OCI-LY1 (cell line): ENCODE results near the gene EBPL.

Experiments used
- H2AFZ ChIP-seq: fragments of 200-600 bp; sonication (generic), shearing (Covaris generic); 2 replicates; pipeline ENCODE4 v1.6.0; 2014; ENCODE audit warnings: antibody characterized with exemption, mild to moderate bottlenecking, low read length
- H3F3A ChIP-seq: fragments of 200-600 bp; sonication (generic), shearing (Covaris generic); 2 replicates; pipeline ENCODE4 v1.6.0; 2014; ENCODE audit warnings: mild to moderate bottlenecking, antibody characterized with exemption, low read length, moderate library complexity; ENCODE audit not compliant: insufficient read depth
- H3K27ac ChIP-seq: fragments of 200-600 bp; sonication (generic); 2 replicates; pipeline ENCODE4 v1.5.1; 2014; ENCODE audit warnings: low read length, mixed run types, mild to moderate bottlenecking, low read depth; ENCODE audit not compliant: poor library complexity, severe bottlenecking
- H3K27me3 ChIP-seq: fragments of 200-600 bp; sonication (generic); 2 replicates; pipeline ENCODE4 v1.6.0; 2014; ENCODE audit warnings: antibody characterized with exemption, mild to moderate bottlenecking, low read length, moderate library complexity; ENCODE audit not compliant: insufficient read depth
- H3K36me3 ChIP-seq: fragments of 200-600 bp; sonication (generic); 2 replicates; pipeline ENCODE4 v1.6.1; 2014; ENCODE audit warnings: mild to moderate bottlenecking, antibody characterized with exemption, low read length, moderate library complexity, mixed read lengths; ENCODE audit not compliant: insufficient read depth
- H3K4me1 ChIP-seq: fragments of 200-600 bp; sonication (generic); 2 replicates; pipeline ENCODE4 v1.5.1; 2014; ENCODE audit warnings: mild to moderate bottlenecking, low read length, moderate library complexity; ENCODE audit not compliant: insufficient read depth, severe bottlenecking
- H3K4me2 ChIP-seq: fragments of 200-600 bp; sonication (generic), shearing (Covaris generic); 2 replicates; pipeline ENCODE4 v1.6.1; 2014; ENCODE audit warnings: low read length
- H3K4me3 ChIP-seq: fragments of 200-600 bp; sonication (generic); 2 replicates; pipeline ENCODE4 v1.5.1; 2014; ENCODE audit warnings: low read length, low read depth, mild to moderate bottlenecking, mixed read lengths; ENCODE audit not compliant: poor library complexity, severe bottlenecking
- H3K79me2 ChIP-seq: fragments of 200-600 bp; shearing (Covaris generic); 2 replicates; pipeline ENCODE4 v1.6.1; 2016; ENCODE audit warnings: mixed run types, low read length, mixed read lengths; ENCODE audit not compliant: insufficient read depth
- H3K9ac ChIP-seq: fragments of 200-600 bp; sonication (generic), shearing (Covaris generic); 2 replicates; pipeline ENCODE4 v1.6.1; 2014; ENCODE audit warnings: mild to moderate bottlenecking, low read length, mixed read lengths
- H3K9me2 ChIP-seq: fragments of 200-600 bp; sonication (generic), shearing (Covaris generic); 2 replicates; pipeline ENCODE4 v1.6.1; 2014; ENCODE audit warnings: low read depth, mild to moderate bottlenecking, low read length, mixed read lengths
- H3K9me3 ChIP-seq: fragments of 200-600 bp; shearing (Covaris generic); 2 replicates; pipeline ENCODE4 v1.6.1; 2014; ENCODE audit warnings: low read length, mixed read lengths
- H4K20me1 ChIP-seq: fragments of 200-600 bp; sonication (generic), shearing (Covaris generic); 2 replicates; pipeline ENCODE4 v1.6.0; 2016; ENCODE audit warnings: mild to moderate bottlenecking, low read length; ENCODE audit not compliant: insufficient read depth
- EZH2 ChIP-seq: fragments of 200-600 bp; sonication (generic), shearing (Covaris generic); IDR thresholded peaks from 2 replicates; pipeline ENCODE4 v1.8.0; 2017; ENCODE audit warnings: borderline replicate concordance, mixed run types, mild to moderate bottlenecking, antibody characterized with exemption, low read length, moderate library complexity, mixed read lengths
- TF ChIP-seq, protein P1 (sequence below): fragments of 200-600 bp; sonication (generic), shearing (Covaris generic); IDR thresholded peaks from 2 replicates; pipeline ENCODE4 v1.5.1; 2017; ENCODE audit warnings: mild to moderate bottlenecking, antibody characterized with exemption, low read length, moderate library complexity, mixed read lengths

EBPL gene

DNA sequence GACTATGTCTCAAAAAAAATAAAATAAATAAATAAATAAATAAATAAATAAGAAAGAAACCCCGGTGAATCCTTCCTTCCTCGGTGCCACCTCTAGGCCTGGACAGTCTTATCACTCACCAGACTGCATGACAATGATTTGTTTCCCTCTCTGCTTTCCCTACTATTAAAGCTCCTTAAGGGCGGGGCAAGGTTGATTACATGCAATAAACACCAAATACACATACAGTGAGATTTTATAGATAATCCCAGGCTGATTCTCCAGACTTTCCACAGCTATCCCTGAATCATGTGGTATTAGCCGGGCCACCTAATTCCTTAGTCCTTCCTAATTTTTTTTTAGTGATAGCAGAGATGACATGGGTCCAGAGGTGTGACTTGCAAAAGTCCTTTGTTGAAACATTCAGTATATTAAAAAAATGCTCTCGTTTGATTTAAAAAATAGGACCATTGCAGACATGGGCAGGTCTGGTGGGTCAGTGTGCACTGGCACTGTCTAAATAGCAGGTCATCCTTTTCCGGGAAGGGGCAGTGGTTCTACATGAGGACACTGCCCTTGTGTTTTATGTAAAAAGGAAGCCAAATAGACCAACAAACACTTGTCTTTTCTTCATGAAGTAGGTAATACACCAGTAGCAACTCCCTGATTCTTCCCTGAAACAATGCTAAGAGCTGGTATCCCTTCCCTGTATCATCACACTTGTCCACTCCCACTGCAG is 14.5 kb downstream of the EBPL start:
- Histone ChIP-seq H3K27ac (no peak overlapping the region), H3K4me2 (no peak overlapping the region), H3K27me3 (no peaks in the 10 kb centered on the region), H3K9me2 (no peaks in the 10 kb centered on the region), H3F3A (no peaks in the 10 kb centered on the region), H3K4me3 (no peak overlapping the region), H3K4me1 (no peaks in the 10 kb centered on the region), H3K36me3 (peaks cover 18% of the 10 kb centered on the region; the same call in 1 of the 2 replicates), H3K9me3 (no peaks in the 10 kb centered on the region), H4K20me1 (no peaks in the 10 kb centered on the region), H3K9ac (no peak overlapping the region), H3K79me2 (no peaks in the 10 kb centered on the region), H2AFZ (no peak overlapping the region)
- no peak for TF ChIP-seq EZH2
- TF ChIP-seq, protein P1, sequence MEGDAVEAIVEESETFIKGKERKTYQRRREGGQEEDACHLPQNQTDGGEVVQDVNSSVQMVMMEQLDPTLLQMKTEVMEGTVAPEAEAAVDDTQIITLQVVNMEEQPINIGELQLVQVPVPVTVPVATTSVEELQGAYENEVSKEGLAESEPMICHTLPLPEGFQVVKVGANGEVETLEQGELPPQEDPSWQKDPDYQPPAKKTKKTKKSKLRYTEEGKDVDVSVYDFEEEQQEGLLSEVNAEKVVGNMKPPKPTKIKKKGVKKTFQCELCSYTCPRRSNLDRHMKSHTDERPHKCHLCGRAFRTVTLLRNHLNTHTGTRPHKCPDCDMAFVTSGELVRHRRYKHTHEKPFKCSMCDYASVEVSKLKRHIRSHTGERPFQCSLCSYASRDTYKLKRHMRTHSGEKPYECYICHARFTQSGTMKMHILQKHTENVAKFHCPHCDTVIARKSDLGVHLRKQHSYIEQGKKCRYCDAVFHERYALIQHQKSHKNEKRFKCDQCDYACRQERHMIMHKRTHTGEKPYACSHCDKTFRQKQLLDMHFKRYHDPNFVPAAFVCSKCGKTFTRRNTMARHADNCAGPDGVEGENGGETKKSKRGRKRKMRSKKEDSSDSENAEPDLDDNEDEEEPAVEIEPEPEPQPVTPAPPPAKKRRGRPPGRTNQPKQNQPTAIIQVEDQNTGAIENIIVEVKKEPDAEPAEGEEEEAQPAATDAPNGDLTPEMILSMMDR = no peak

DNA sequence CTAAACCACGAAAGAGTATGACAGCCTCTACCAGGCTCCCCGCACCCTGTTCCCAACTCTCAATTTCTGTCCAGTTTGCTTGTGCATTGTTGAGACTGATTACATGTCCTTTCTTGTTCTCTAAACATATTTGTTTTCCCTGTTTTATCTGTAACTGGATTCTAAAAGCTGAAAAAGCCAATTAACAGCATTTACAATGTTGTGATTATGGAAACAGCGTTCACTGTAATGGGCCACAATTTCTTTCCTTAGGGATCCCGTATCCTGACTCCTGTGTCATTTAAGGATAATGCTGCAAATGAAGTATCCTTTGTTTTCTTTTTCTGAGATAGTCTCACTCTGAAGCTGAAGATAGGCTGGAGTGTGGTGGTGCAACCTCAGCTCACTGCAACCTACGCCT is 20.5 kb downstream of the EBPL start:
- Histone ChIP-seq H4K20me1 (no peaks in the 10 kb centered on the region), H3K4me2 (no peak overlapping the region), H3K79me2 (no peaks in the 10 kb centered on the region), H3K36me3 (peaks cover 27% of the 10 kb centered on the region), H3K4me1 (no peaks in the 10 kb centered on the region), H3K27me3 (no peaks in the 10 kb centered on the region), H3F3A (no peaks in the 10 kb centered on the region), H3K4me3 (no peak overlapping the region), H3K9me3 (no peaks in the 10 kb centered on the region), H3K9me2 (no peaks in the 10 kb centered on the region), H3K9ac (no peak overlapping the region), H3K27ac (no peak overlapping the region), H2AFZ (no peak overlapping the region)
- TF ChIP-seq EZH2 = no peak
- TF ChIP-seq, protein P1 = no peak

DNA sequence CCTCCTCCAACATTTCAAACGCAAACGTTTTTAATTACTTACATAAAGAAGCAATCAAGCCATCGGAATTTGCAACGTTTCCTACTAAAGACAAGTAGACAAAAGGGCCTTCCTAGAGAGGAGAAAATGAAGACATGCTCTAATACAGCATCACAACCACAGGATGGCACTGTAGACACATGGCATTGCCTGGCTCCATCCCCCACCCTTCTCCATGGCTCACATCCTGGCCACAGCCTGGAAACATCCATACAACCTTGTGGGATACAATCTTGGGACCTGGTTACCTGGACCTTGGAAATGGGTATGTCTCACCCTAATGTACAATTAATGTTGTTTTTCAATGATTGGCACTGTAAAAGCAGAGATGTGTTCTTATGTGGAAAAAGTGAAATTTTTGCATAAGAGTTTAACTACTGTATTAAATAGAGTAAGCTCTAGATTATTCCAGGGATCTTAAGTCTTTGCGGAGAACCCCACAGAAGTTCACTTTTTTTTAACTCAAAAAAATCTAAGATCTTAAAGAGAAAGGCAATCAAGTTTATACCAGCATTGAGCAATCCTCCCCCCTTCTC is 21.5 kb downstream of the EBPL start:
- TF ChIP-seq EZH2 = no peak
- TF ChIP-seq, protein P1 = peak; percentile 47; the same call in 1 of the 2 replicates
- Histone ChIP-seq H3F3A (no peaks in the 10 kb centered on the region), H4K20me1 (no peaks in the 10 kb centered on the region), H3K79me2 (no peaks in the 10 kb centered on the region), H3K4me3 (no peak overlapping the region), H3K4me1 (no peaks in the 10 kb centered on the region), H3K27me3 (no peaks in the 10 kb centered on the region), H3K9me3 (no peaks in the 10 kb centered on the region), H3K4me2 (no peak overlapping the region), H3K9me2 (no peaks in the 10 kb centered on the region), H3K27ac (no peak overlapping the region), H3K36me3 (peaks cover 25% of the 10 kb centered on the region), H2AFZ (no peak overlapping the region), H3K9ac (no peak overlapping the region)
